ENCODE data around the gene FGFBP1.

FGFBP1 gene

DNA sequence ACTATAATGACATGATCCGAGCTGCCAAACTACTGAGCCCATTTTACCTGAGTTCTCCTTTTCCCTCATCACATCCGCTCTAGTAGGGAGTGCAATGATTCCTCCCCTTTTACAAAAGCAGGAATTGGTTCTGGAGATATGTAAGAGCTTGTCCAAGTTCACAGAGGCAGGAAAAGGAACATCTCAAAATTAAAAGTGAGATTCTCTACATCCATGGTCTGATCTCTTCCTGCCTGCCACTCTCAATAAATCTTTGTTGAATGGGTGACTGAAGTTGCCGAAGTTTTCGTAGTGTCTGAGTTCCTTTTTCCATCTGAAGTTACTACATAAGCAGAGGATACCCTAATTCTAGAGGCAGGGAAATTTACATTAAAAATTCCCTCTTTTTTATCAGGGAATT is at the start of gene FGFBP1:
Gene FGFBP1 (minus strand): TSS at position 101 of the 400 bp plus-strand sequence. CDS start 2,108 bp downstream, outside the sequence.
- DNase-seq, result no peak

- no peak for DNase-seq
Measured at GRCh38 chr4:15988222-15988621, 49.7 kb upstream of the FGFBP1 start.

DNA sequence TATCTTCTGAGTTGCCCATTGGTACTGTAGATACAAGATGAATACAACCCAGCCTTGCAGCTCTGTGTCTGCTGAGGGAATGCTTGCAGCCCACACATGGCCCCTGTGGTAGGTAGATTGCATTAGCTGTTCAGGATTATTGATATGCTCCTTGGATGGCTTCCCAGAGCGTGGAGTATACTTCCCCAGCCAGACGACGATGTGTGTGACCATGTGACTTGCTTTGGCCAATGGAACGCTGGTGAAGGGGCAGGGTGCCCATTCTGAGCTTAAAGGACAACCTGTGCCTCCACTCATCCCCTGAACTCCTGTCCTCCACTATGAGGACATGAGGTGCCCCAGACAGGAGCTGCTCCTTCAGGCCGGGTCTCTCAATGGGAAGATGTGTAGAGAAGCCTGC is 48.4 kb upstream of the FGFBP1 start:
- DNase-seq, result no peak

DNA sequence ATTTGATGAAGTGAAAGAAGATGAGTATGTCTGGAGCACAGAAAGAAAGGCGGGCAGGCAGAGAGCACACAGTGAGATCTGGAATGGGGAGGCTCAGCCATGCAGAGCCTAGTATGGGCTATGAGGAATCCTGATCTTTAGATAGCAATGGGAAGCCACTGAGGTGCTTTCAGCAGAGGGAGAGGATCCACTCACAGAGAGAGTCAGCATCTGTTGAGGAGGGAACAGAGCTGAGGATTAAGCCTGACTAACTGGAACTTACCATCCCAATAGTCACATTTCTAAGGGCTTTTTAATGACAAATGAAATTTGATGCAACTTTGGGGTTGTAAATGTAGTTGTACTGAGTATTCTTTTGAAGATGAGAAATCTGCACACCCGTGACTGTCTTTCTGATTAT is 45.1 kb upstream of the FGFBP1 start:
- no peak for DNase-seq

DNA sequence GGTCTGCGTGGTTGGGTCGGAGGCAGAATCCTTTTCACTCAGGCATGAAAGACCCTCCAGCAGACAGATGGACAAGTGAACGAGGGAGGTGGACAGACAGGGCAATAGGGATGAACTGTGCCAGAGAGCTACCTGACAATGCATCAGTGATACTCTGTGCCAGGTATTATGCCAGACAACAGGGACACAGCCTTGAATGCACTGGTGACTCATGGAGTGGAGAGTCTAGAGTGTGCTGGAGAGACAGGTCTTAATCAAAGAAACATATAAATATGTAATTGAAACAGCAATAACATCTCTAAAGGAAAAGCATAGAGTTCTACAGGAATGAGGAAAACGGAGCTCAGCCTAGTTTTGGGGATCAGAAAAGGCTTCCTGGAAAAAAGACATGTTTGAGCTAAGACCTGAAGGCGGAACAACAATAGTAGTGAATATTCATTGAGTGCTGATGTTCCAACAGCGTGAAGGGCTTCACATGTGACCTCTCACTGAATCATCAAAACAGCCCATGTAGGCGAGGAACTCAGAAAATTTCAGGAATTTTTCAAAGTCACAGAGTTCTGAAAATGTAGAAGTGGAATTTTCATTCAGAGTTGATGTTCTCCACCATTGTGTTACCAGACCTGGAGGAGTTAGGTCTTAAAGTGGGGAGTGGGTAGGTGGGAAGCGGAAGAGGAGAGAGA is 44.4 kb upstream of the FGFBP1 start:
- DNase-seq, result no peak

DNA sequence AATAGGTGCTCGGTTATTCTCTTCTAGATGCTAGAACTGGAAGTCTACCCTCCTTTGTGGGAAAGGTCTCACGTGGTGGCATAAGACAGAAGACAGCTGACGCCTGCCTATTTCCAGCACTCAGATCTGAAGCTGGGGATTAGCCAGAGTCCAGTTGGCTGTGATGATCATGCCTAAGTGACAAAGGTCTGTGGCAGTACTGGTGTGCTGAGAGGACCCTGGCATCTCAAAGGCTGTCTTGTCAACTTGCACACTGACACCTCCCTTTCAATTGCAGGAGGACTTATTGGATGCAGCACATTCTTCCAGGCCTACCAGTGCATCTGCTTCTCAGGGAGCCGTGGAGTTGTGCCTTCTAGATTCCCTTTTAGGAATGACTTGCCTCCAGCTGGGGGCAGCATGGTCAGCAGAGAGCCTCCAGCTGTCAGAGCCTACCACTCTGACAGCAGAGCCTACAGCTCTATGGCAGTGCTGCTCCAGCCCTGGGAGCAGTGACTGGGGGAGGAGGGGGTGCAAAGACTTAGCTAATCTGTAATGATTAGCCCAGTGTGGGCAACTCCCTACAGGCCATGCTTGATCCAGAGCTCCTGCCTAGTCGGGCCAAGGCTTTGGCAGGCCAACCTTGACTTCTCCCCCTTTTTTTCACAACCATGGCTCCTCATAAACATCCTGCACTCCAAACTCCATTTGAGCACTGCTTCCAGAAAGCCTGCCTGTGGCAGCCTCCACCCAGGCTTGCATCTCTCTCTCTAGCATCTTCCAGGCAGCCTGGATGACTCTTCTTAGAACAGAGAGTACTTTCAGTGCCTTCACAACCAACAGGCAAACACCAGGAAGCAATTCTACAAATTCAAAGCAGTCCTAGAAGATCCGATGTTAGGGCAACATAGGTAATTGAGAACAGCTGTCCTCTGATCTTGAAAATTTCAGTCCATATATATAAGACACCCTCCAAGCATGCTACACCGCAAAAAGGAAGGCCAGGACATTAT is 38.2 kb upstream of the FGFBP1 start:
- no peak for DNase-seq

GRCh38 chr4:15971068-15971801 is 32.7 kb upstream of the FGFBP1 start:
- DNase-seq, result no peak

GRCh38 chr4:15968551-15969300 is 30.2 kb upstream of the FGFBP1 start:
- DNase-seq, result no peak

DNA sequence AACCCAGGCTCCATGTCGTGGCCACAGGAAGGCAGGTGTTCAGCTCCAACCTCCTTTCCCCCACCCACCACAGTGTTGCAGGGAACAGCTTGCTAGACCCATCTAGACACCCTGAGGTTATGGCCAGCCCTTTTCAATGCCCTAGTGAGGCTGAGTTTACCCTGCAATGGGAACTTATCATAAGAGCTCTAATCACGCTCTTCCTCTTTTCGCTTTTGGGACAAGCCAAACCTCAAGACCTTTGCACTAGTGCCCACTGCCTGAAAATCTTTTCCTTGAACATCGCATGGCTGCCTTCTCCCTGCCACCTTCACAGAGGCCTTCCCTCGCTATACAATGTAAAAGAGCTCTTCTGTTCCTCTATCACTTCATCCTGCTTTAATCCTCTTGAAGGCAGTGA is 26.8 kb upstream of the FGFBP1 start:
- DNase-seq, result no peak

GRCh38 chr4:15964159-15964558 is 25.6 kb upstream of the FGFBP1 start:
- peak in 1 of 6 experiments; percentile 2 for DNase-seq

DNA sequence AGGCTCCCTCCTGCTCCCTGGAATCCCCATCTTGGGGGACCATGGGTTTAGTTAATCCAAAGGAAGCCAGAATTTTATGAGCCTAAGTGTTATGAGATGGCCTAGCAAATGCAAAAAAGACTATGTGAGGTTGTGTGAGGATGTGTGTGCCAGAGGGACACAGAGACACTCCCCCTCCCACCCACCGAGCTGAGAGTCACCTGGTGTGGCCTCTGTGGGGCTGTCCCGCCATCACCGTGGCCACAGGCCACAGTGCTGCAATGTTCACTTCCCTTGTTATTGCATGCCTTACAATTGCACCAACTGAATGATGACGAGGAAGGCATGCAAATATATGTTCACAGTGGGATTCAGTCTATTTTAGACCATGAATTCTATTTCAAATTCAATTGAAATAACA is 25.0 kb upstream of the FGFBP1 start:
- DNase-seq, result no peak

DNA sequence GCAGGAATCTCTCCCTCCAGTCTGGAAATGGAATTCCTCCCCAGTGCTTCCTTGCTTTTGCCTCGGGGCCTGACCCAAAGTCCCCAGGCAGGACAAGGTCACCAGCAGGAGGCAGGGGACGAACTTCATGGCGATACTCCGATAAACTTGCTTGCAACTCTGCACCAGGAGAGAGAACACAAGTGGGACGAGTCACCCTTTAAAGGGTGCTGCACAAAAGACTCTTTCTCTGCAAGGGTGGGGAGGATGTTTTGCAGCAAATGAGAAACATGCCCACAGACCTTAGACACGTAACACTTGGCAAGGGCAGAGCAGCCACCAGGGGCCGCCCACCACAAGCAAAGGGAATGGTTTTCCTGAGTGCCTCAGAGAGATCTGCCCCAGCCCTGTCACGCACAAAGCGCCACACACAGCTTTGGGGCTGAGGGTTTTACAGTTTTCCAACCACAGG is 24.5 kb upstream of the FGFBP1 start, which contains the start of gene FGFBP2:
Gene FGFBP2 (minus strand): TSS at position 175 of the 451 bp plus-strand sequence. CDS start 46 bp downstream, at position 129.
- peak; percentile 14 to 57 (median 35) for DNase-seq

GRCh38 chr4:15961781-15962510 is 23.4 kb upstream of the FGFBP1 start:
- no peak for DNase-seq

- no peak for DNase-seq
Measured at GRCh38 chr4:15958562-15958961, 20.0 kb upstream of the FGFBP1 start.

DNA sequence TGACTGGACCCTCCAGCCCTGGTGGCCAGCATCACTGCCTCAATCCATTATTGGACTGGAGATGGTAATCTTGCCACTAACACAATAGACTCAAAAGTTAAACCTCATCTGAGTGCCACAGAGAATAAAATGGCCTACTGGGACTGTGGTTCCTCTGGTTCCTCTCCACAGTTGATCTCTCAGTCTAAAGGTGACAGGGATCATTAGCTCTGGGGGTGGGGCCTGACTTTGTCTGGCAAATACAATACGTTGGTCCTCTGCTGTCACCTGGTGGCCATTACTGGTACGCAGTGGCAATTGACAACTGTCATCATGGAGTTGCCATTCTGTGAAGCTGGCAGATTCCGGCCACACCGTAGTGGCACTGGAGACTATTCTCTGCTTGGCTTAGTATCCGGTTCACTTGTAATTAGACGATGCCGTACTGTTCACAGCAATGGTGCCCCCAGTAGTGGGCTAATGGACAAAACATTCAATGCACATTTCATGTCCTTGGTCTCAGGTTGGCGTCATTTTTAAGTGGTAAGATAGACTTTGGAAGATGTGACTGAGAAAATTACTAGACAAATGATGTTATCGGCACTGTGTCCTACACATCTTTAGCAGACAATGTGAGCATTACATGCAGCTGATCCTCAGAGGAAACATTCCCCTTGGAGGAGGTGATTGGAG is 17.8 kb upstream of the FGFBP1 start:
- DNase-seq, result peak; percentile 38 to 69 (median 59)

- DNase-seq, result no peak
Measured at GRCh38 chr4:15955670-15956069, 17.1 kb upstream of the FGFBP1 start.

GRCh38 chr4:15953625-15954024 is 15.1 kb upstream of the FGFBP1 start:
- DNase-seq, result no peak

DNA sequence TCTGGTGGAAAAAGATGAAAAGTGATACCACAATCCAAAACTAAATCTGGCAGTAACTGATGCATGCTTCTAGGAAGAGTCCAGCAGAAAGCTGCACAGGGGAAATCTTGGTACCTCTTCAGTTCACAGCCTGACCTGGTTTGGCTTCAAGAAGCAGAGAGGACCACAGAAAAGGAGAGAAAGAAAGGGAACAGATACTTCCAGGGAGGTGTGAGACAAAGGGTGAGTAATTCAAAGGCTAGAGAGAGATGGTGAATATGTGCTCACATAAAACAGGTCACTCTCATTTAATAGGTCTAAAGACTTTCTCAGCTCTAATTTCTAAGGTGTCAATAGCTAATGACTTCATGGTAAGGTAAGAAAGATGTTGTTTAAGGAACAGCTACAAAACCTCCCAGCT is 13.2 kb upstream of the FGFBP1 start:
- DNase-seq, result no peak

- DNase-seq, result no peak
Measured at GRCh38 chr4:15948826-15949225, 10.3 kb upstream of the FGFBP1 start.

GRCh38 chr4:15947684-15948083 is 9.1 kb upstream of the FGFBP1 start:
- DNase-seq, result no peak

DNA sequence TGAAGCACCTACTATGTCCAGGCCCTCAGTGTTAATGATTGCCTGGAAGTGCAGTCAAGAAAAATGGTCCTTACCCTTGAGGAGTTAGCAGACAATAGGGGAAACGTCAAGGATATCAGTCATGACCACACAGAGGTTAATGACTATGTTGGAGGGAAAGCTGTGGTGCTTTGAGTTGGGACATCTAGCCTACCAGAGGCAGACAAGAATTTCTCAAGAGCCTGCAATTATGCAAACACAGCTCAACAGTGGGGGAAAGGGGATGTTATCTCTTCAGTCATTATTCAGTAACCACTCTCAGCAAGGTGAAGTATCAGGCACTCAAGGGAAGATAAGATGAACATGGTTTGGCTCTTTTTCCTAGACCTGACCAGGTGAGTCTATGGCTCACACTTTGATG is 7.0 kb upstream of the FGFBP1 start:
- DNase-seq, result no peak
